Neural crest cell (in vitro differentiated cells): Measurements from ENCODE around the gene MOB1B. TPM values are rescaled to one million over a fixed set of nuclear protein-coding genes. Genes with fewer than 3 reads are reported as not detected.
A peak's percentile ranks its signal among the peaks of the same experiment; 100 is the strongest.

Source experiments
- DNase-seq: peaks from one replicate; pipeline ENCODE4 v3.0.0; 2021; ENCODE audit warnings: low read depth, mixed read lengths, low spot score
- H3K27ac Mint-ChIP-seq: one replicate; pipeline ENCODE4 v1.8.0; 2021; ENCODE audit warnings: mild to moderate bottlenecking, mixed read lengths; ENCODE audit not compliant: unreplicated experiment
- H3K27me3 Mint-ChIP-seq: 2 replicates; pipeline ENCODE4 v1.8.0; 2021; ENCODE audit warnings: low read depth, mild to moderate bottlenecking, mixed read lengths
- H3K36me3 Mint-ChIP-seq: 2 replicates; pipeline ENCODE4 v1.8.0; 2021; ENCODE audit warnings: low read depth, mild to moderate bottlenecking, mixed read lengths
- H3K4me1 Mint-ChIP-seq: 2 replicates; pipeline ENCODE4 v1.8.0; 2021; ENCODE audit warnings: mixed read lengths
- H3K4me3 Mint-ChIP-seq: one replicate; pipeline ENCODE4 v1.8.0; 2021; ENCODE audit warnings: mild to moderate bottlenecking, mixed read lengths
- H3K9me3 Mint-ChIP-seq: 2 replicates; pipeline ENCODE4 v1.8.0; 2021; ENCODE audit warnings: mixed read lengths
- CTCF ChIP-seq: fragments of 200-600 bp; sonication (generic); conservative IDR thresholded peaks from 2 replicates; pipeline ENCODE4 v1.5.0; 2021; ENCODE audit warnings: antibody characterized with exemption, mild to moderate bottlenecking
- long read RNA-seq: library from polyadenylated mRNA; unstranded; transcript quantifications from one replicate; pipeline ENCODE4 v2.0.0, GENCODE V29; 2020
- total RNA-seq: library from RNA; stranded (reverse); gene quantifications from 2 replicates; pipeline ENCODE4 v1.2.1, GENCODE V29; 2021

The MOB1B gene
- 37.2 and 39.5 TPM in 2 replicates for total RNA-seq
- long read RNA-seq, full-length matches to known transcripts = 5 of 10 reads
- long read RNA-seq, partial matches to known transcripts = 1 of 10 reads
- long read RNA-seq, other reads (novel, unspliced or antisense) = 4 of 10 reads

- Mint-ChIP-seq H3K9me3 (no peaks in the 10 kb centered on the region), H3K27me3 (no peaks in the 10 kb centered on the region), H3K27ac (peak within 1 kb of the TSS; percentile 99), H3K4me3 (peak within 1 kb of the TSS; percentile 98), H3K4me1 (peaks cover 25% of the 10 kb centered on the region), H3K36me3 (peaks cover 12% of the 10 kb centered on the region)
- peak; percentile 92 for DNase-seq
- TF ChIP-seq CTCF = peak; percentile 58
These were observed at the start of gene MOB1B for GRCh38 chr4:70901984-70902576. Gene MOB1B, plus strand, starts transcription at chr4:70902369. Its CDS starts 168 bp downstream, at chr4:70902537.

- peaks cover 4% of the 10 kb centered on the region for H3K9me3 Mint-ChIP-seq
- peaks cover 6% of the 10 kb centered on the region for H3K4me1 Mint-ChIP-seq
- peaks cover 3% of the 10 kb centered on the region for H3K36me3 Mint-ChIP-seq
- no peak for DNase-seq
- H3K27me3 Mint-ChIP-seq = no peaks in the 10 kb centered on the region
- no peak overlapping the region for H3K4me3 Mint-ChIP-seq
- TF ChIP-seq CTCF = no peak
- no peak overlapping the region for H3K27ac Mint-ChIP-seq
These were observed 46.7 kb upstream of the MOB1B start for GRCh38 chr4:70855464-70855863.

GRCh38 chr4:70858454-70858853 is 43.7 kb upstream of the MOB1B start:
- Mint-ChIP-seq H3K27me3 (no peaks in the 10 kb centered on the region), H3K27ac (no peak overlapping the region), H3K36me3 (peaks cover 3% of the 10 kb centered on the region), H3K4me3 (no peak overlapping the region), H3K9me3 (peaks cover 4% of the 10 kb centered on the region), H3K4me1 (peaks cover 6% of the 10 kb centered on the region)
- TF ChIP-seq CTCF = no peak
- DNase-seq = no peak

GRCh38 chr4:70859066-70859465 is 43.1 kb upstream of the MOB1B start:
- no peak for DNase-seq
- H3K36me3 Mint-ChIP-seq = peaks cover 3% of the 10 kb centered on the region
- no peak overlapping the region for H3K4me3 Mint-ChIP-seq
- TF ChIP-seq CTCF = no peak
- H3K9me3 Mint-ChIP-seq = peaks cover 4% of the 10 kb centered on the region
- H3K27me3 Mint-ChIP-seq = no peaks in the 10 kb centered on the region
- no peak overlapping the region for H3K27ac Mint-ChIP-seq
- H3K4me1 Mint-ChIP-seq = peaks cover 6% of the 10 kb centered on the region

GRCh38 chr4:70863099-70863790 is 38.9 kb upstream of the MOB1B start:
- H3K4me3 Mint-ChIP-seq = no peak overlapping the region
- DNase-seq = no peak
- TF ChIP-seq CTCF = no peak
- H3K27me3 Mint-ChIP-seq = no peaks in the 10 kb centered on the region
- H3K4me1 Mint-ChIP-seq = peaks cover 6% of the 10 kb centered on the region
- H3K9me3 Mint-ChIP-seq = no peaks in the 10 kb centered on the region
- H3K27ac Mint-ChIP-seq = no peak overlapping the region
- no peaks in the 10 kb centered on the region for H3K36me3 Mint-ChIP-seq
